NCI-H345 treated with DMSO at 0.1 percent for 48 hours (cell line): Measurements from ENCODE around the gene GRID2.
"Not testable (repeated sequence)": the region's sequence is repeated elsewhere in the genome, so short reads cannot be mapped to it uniquely, and the experiment has no call there.

Experiments
- DNase-seq: peaks from one replicate; lab custom pipeline; 2025; ENCODE audit not compliant: unreplicated experiment; lab: John Stamatoyannopoulos, UW

The GRID2 gene

GRCh38 chr4:92303621-92304027, at the start of gene GRID2:
GRID2 (plus strand) TSS chr4:92303966.
- DNase-seq, result peak; percentile 47

- DNase-seq, result no peak
These were observed 49.6 kb upstream of the GRID2 start for GRCh38 chr4:92253986-92254671.

- no peak for DNase-seq
These were observed 48.9 kb upstream of the GRID2 start for GRCh38 chr4:92254767-92255442.

GRCh38 chr4:92255920-92256244, 47.9 kb upstream of the GRID2 start:
- DNase-seq, result no peak

GRCh38 chr4:92257931-92258857, 45.6 kb upstream of the GRID2 start:
- DNase-seq, result no peak

- DNase-seq, result no peak
These were observed 42.5 kb upstream of the GRID2 start for GRCh38 chr4:92261256-92261655.

- no peak for DNase-seq
These were observed 41.4 kb upstream of the GRID2 start for GRCh38 chr4:92262371-92262770.

GRCh38 chr4:92263010-92263409, 40.8 kb upstream of the GRID2 start:
- DNase-seq, result no peak

GRCh38 chr4:92263575-92263974, 40.2 kb upstream of the GRID2 start:
- DNase-seq, result no peak

GRCh38 chr4:92264163-92264562, 39.6 kb upstream of the GRID2 start:
- no peak for DNase-seq

GRCh38 chr4:92265021-92265420, 38.7 kb upstream of the GRID2 start:
- no peak for DNase-seq

- no peak for DNase-seq
These were observed 38.0 kb upstream of the GRID2 start for GRCh38 chr4:92265798-92266197.

- DNase-seq, result no peak
These were observed 37.2 kb upstream of the GRID2 start for GRCh38 chr4:92266521-92266920.

- no peak for DNase-seq
These were observed 35.1 kb upstream of the GRID2 start for GRCh38 chr4:92268642-92269041.

GRCh38 chr4:92270908-92271307, 32.9 kb upstream of the GRID2 start:
- DNase-seq, result no peak

GRCh38 chr4:92271551-92271950, 32.2 kb upstream of the GRID2 start:
- not testable (repeated sequence) for DNase-seq

GRCh38 chr4:92277057-92277881, 26.5 kb upstream of the GRID2 start:
- DNase-seq, result not testable (repeated sequence)

- no peak for DNase-seq
These were observed 24.5 kb upstream of the GRID2 start for GRCh38 chr4:92279296-92279695.

GRCh38 chr4:92299152-92299551, 4.6 kb upstream of the GRID2 start:
- DNase-seq, result no peak

- DNase-seq, result no peak
These were observed 355 bp downstream of the GRID2 start for GRCh38 chr4:92304121-92304520.

GRCh38 chr4:92304606-92305005, 840 bp downstream of the GRID2 start:
- DNase-seq, result no peak
